A673 (cell line): ENCODE measurements around the gene SPTLC2.

Source experiments
- EZH2 ChIP-seq: fragments of 200-600 bp; sonication (generic); IDR thresholded peaks from 2 replicates; pipeline ENCODE4 v1.6.1; 2017; ENCODE audit warnings: borderline replicate concordance, low read depth, mild to moderate bottlenecking, mixed read lengths, antibody characterized with exemption, low read length; ENCODE audit not compliant: poor library complexity, severe bottlenecking
- TF ChIP-seq, protein P1 (sequence below): fragments of 300-800, 200-600 bp; sonication (generic); conservative IDR thresholded peaks from 2 replicates; pipeline ENCODE4 v1.5.1; 2017; ENCODE audit warnings: low read depth, mild to moderate bottlenecking, antibody characterized with exemption, low read length, moderate library complexity, mixed read lengths

DNA sequence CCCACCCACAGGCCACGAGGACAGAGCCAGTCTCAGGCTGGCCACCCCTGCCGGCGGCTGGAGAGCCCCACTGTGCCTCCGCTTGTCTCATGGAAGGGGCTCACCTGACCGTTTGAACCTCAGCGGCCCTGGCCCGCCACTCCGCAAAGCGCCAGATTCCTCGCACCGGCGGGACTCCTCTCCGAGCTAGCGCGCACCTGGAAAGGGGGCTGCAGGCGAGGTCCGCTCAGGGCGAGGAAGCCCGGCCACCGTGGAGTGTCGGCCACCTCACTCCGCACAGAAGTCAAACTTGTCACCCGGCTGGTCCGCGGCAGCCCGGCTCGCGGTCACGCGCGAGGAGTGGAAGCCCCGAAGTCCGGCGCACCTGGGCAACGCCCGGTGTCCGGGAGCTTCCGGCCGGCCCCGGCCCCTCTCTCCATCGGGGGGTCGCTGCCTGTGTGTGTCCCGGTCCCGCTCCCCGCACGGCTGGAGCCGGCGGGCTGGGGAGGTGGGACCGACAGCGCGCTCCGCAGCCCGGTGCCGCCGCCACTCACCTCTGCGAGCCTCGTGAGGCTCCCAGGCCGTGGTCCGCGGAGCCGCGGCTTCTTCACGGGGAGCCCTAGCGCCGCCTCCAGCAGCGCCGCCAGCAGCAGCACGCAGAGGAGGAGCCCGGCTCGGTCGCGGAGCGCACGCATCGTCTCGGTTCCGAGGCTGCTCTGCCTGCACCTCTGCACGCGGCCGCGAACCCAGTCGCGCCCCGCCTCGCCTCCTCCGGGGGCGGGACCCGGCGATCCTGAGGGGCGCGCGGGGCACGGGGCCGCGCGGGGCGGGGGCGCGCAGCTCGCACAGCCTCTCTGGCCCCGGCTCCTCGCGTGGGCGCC, 118.1 kb downstream of the SPTLC2 start, which contains the start of gene ISM2:
- TF ChIP-seq, protein P1, sequence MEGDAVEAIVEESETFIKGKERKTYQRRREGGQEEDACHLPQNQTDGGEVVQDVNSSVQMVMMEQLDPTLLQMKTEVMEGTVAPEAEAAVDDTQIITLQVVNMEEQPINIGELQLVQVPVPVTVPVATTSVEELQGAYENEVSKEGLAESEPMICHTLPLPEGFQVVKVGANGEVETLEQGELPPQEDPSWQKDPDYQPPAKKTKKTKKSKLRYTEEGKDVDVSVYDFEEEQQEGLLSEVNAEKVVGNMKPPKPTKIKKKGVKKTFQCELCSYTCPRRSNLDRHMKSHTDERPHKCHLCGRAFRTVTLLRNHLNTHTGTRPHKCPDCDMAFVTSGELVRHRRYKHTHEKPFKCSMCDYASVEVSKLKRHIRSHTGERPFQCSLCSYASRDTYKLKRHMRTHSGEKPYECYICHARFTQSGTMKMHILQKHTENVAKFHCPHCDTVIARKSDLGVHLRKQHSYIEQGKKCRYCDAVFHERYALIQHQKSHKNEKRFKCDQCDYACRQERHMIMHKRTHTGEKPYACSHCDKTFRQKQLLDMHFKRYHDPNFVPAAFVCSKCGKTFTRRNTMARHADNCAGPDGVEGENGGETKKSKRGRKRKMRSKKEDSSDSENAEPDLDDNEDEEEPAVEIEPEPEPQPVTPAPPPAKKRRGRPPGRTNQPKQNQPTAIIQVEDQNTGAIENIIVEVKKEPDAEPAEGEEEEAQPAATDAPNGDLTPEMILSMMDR, result no peak
- no peak for TF ChIP-seq EZH2
